Mesothelial cell of epicardium (in vitro differentiated cells): ENCODE data around the gene KCNIP4. TPM values are rescaled to one million over a fixed set of nuclear protein-coding genes. Genes with fewer than 3 reads are reported as not detected.

Experiments used
- DNase-seq, 2 experiments: peaks; one replicate each; pipeline ENCODE4 v3.0.0; 2021; ENCODE audit warnings: low spot score in 2 of 2; ENCODE audit not compliant: unreplicated experiment in 2 of 2
- H3K27ac Mint-ChIP-seq: 2 replicates; pipeline ENCODE4 v1.8.0; 2021; ENCODE audit warnings: mixed read lengths
- H3K27me3 Mint-ChIP-seq: 2 replicates; pipeline ENCODE4 v1.8.0; 2021; ENCODE audit warnings: low read depth, mixed read lengths
- H3K36me3 Mint-ChIP-seq: 2 replicates; pipeline ENCODE4 v1.8.0; 2021; ENCODE audit warnings: mixed read lengths
- H3K4me1 Mint-ChIP-seq: 2 replicates; pipeline ENCODE4 v1.8.0; 2021; ENCODE audit warnings: mixed read lengths
- H3K4me3 Mint-ChIP-seq: 2 replicates; pipeline ENCODE4 v1.8.0; 2021; ENCODE audit warnings: mild to moderate bottlenecking, moderate library complexity, mixed read lengths
- H3K9me3 Mint-ChIP-seq: 2 replicates; pipeline ENCODE4 v1.8.0; 2021; ENCODE audit warnings: mixed read lengths
- total RNA-seq: library from RNA; stranded (reverse); gene quantifications from 3 replicates; pipeline ENCODE4 v1.2.1, GENCODE V29; 2021
- TF ChIP-seq, protein P1 (sequence below): fragments of 200-600 bp; sonication (generic); IDR thresholded peaks from one replicate; pipeline ENCODE4 v1.5.0; 2021; ENCODE audit warnings: antibody characterized with exemption; ENCODE audit not compliant: unreplicated experiment

Gene KCNIP4
- total RNA-seq, 1 donor from 2014 or later = 3.0 TPM

DNA sequence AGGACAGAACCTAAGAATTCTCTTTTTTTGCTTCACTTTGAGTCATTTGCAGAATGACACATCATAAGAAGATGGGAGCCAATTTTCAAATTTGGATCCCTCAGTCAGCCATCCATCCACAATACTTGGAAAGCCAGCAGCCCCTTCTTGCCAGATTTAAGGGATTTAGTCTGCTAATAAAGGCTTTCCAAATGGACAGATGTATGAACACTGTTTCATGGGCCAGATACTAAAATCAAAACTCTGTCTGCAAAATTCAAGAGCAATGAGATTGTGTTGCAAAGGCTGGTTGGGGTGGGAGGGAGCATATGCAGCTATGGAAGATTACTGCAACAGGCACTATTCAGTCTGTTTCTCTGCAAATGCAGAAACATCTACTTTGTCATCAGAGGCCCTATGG lies 37.7 kb upstream of the KCNIP4 start:
- H3K27ac Mint-ChIP-seq = no peak overlapping the region
- H3K27me3 Mint-ChIP-seq = peaks cover 15% of the 10 kb centered on the region
- no peaks in the 10 kb centered on the region for H3K4me1 Mint-ChIP-seq
- H3K4me3 Mint-ChIP-seq = no peak overlapping the region
- no peaks in the 10 kb centered on the region for H3K9me3 Mint-ChIP-seq
- no peak for DNase-seq
- H3K36me3 Mint-ChIP-seq = no peaks in the 10 kb centered on the region
- TF ChIP-seq, protein P1, sequence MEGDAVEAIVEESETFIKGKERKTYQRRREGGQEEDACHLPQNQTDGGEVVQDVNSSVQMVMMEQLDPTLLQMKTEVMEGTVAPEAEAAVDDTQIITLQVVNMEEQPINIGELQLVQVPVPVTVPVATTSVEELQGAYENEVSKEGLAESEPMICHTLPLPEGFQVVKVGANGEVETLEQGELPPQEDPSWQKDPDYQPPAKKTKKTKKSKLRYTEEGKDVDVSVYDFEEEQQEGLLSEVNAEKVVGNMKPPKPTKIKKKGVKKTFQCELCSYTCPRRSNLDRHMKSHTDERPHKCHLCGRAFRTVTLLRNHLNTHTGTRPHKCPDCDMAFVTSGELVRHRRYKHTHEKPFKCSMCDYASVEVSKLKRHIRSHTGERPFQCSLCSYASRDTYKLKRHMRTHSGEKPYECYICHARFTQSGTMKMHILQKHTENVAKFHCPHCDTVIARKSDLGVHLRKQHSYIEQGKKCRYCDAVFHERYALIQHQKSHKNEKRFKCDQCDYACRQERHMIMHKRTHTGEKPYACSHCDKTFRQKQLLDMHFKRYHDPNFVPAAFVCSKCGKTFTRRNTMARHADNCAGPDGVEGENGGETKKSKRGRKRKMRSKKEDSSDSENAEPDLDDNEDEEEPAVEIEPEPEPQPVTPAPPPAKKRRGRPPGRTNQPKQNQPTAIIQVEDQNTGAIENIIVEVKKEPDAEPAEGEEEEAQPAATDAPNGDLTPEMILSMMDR = no peak

DNA sequence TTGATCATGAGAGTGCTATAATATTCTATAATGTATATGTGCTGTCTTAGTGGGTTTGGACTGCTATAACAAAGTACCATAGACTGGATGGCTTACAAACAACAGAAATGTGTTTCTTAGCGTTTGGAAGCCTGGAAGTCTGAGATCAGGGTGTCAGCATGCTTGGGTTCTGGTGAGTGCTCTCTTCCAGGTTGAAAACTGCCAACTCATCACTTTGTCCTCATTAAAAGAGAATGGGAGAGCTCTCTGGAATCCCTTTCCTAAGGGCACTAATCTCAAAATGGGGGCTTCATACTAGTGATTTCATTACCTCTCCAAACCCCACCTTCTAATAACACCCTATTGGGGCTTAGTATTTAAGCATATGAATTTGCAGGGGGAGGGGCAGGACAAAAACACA lies 33.5 kb upstream of the KCNIP4 start:
- Mint-ChIP-seq H3K27ac (no peak overlapping the region), H3K4me3 (no peak overlapping the region), H3K4me1 (no peaks in the 10 kb centered on the region), H3K36me3 (no peaks in the 10 kb centered on the region), H3K9me3 (no peaks in the 10 kb centered on the region), H3K27me3 (peaks cover 15% of the 10 kb centered on the region)
- DNase-seq = no peak
- TF ChIP-seq, protein P1 = no peak

DNA sequence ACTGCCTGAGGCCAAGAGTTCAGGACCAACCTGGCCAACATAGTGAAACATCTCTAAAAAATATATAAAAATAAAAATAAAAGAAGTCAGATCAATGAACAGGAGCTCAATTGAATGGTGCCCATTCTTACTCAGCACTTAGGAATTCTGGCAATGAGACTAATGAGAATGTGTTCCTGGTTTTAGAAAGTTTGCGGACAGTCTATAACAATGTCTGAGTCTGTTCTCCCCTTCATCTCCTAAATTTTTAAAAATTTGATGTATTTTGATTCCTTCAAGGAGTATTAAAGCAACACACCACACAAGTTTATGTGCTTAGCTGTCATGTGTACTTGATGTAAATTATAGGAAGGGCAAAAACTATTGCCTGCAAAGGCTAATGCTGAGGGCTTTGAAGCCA lies 30.6 kb upstream of the KCNIP4 start:
- Mint-ChIP-seq H3K27me3 (peaks cover 2% of the 10 kb centered on the region), H3K9me3 (peaks cover 4% of the 10 kb centered on the region), H3K27ac (no peak overlapping the region), H3K4me3 (no peak overlapping the region), H3K4me1 (no peaks in the 10 kb centered on the region), H3K36me3 (no peaks in the 10 kb centered on the region)
- TF ChIP-seq, protein P1 = no peak
- DNase-seq = no peak

DNA sequence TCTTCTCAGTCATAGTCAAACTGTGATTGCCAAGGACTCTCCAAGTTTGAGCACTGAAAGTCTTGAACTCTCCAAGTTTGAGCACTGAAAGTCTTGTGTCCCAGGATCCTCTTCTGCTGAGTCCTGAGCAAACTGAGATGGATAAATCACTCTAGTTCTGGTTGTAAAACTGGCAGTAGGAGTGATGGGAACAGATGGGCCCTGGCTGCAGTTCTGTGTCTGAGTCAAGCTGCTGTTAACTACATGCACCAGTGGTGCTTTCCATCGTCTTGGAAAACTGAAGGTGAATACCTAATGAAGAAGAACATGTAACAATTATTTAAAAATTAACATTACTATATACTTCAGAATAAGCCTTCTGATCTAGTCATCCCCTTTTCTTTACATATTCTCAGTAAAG lies 27.6 kb upstream of the KCNIP4 start:
- H3K27me3 Mint-ChIP-seq = peaks cover 4% of the 10 kb centered on the region
- peaks cover 7% of the 10 kb centered on the region for H3K9me3 Mint-ChIP-seq
- DNase-seq = no peak
- H3K27ac Mint-ChIP-seq = no peak overlapping the region
- no peaks in the 10 kb centered on the region for H3K36me3 Mint-ChIP-seq
- H3K4me3 Mint-ChIP-seq = no peak overlapping the region
- TF ChIP-seq, protein P1 = no peak
- H3K4me1 Mint-ChIP-seq = no peaks in the 10 kb centered on the region

DNA sequence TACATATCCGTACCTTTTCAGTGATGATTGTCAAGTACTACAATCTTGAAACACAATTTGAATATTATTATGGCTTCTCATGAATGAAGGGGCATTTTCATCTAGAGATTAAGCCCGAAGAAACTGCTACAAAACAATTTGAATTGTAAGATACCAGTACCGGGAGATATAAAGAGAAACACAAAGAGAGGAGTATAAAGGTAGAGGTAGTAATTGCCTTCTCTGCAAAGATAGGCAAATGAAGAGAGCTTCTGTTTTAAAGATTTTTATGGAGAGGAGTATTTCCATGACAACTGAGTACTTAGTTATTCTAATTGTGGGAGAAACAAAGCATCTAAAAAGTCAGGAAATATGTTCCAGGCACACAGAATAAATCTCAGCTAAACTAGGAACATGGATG lies 25.3 kb upstream of the KCNIP4 start:
- Mint-ChIP-seq H3K27me3 (peaks cover 6% of the 10 kb centered on the region), H3K4me1 (no peaks in the 10 kb centered on the region), H3K27ac (no peak overlapping the region), H3K36me3 (no peaks in the 10 kb centered on the region), H3K4me3 (no peak overlapping the region), H3K9me3 (peaks cover 7% of the 10 kb centered on the region)
- DNase-seq = no peak
- TF ChIP-seq, protein P1 = no peak

DNA sequence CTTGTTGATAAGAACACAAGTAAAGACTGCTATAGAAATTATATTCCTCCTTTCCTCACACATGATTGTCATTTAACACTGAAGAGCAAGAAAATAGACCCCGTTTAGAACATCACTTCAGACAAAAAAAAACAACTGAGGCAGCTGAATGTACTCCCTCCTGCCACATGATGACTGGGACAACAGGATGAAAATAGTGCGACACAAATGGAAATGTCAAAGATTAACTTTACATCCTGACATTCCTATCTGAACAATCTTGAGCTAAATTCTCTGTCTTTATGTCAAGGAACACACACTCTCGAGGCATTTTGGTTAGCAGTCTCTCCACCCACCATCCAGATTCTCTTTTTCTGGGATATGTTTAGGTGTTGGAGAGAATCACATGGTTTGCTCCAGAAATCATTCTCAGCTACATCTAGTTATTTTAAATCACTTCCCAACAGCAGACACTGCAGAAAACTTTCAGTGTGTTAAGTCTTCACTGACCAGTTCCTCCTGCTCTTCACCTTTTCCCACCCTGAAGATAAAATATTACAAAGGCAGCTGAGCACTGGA lies 16.3 kb upstream of the KCNIP4 start:
- Mint-ChIP-seq H3K27me3 (peaks cover 23% of the 10 kb centered on the region), H3K4me1 (no peaks in the 10 kb centered on the region), H3K4me3 (no peak overlapping the region), H3K9me3 (no peaks in the 10 kb centered on the region), H3K27ac (no peak overlapping the region), H3K36me3 (no peaks in the 10 kb centered on the region)
- DNase-seq = no peak
- TF ChIP-seq, protein P1 = no peak
